ENCODE measurements around the gene AGAP2. TPM values are rescaled to one million over a fixed set of nuclear protein-coding genes. Genes with fewer than 3 reads are reported as not detected.

AGAP2 gene
- total and polyA plus RNA-seq, 8 donors: 0.24 to 3.0 (median 0.79) TPM

- TF ChIP-seq CTCF (IDR thresholded peaks at IDR 0.05): no peak
- Histone ChIP-seq H3K36me3 (peaks cover 0 to 5% (median 0%) of the 10 kb centered on the region in 3 donors), H3K9me3 (no peaks in the 10 kb centered on the region), H3K27ac (peak overlapping the region; percentile 35 to 63 (median 50)), H3K4me3 (peak overlapping the region; percentile 57 to 75 (median 64)), H3K27me3 (no peaks in the 10 kb centered on the region), H3K4me1 (peaks cover 0 to 15% (median 14%) of the 10 kb centered on the region in 3 donors)
- WGBS, 2 donors: 0% methylated on average over 16 to 34 of the region's 34 CpGs
- intact Hi-C loops (cut with DNase I): no loop called here
- DNase-seq: no peak
- no peak for FAIRE-seq
- no peak for ATAC-seq
These were observed 16.6 kb upstream of the AGAP2 start for GRCh38 chr12:57755194-57755453.

GRCh38 chr12:57754411-57755193 is 16.1 kb upstream of the AGAP2 start, which contains the start of gene MARCHF9:
Gene MARCHF9 (plus strand): TSS chr12:57755103. CDS start chr12:57755529, 426 bp downstream.
- peaks cover 0 to 6% (median 0%) of the 10 kb centered on the region in 3 donors for H3K36me3 ChIP-seq
- WGBS, 2 donors: 1% methylated on average over 29 to 41 of the region's 41 CpGs
- TF ChIP-seq CTCF (IDR thresholded peaks at IDR 0.05): no peak
- H3K9me3 ChIP-seq: no peaks in the 10 kb centered on the region
- FAIRE-seq: no peak
- intact Hi-C loops (cut with DNase I): no loop called here
- peak; percentile 10 to 41 (median 34) for ATAC-seq
- peak in 5 of 6 donors; percentile 73 to 83 (median 77) for DNase-seq
- no peaks in the 10 kb centered on the region for H3K27me3 ChIP-seq
- peaks cover 0 to 15% (median 14%) of the 10 kb centered on the region in 3 donors for H3K4me1 ChIP-seq
- peak within 1 kb of the TSS; percentile 42 to 63 (median 50) for H3K27ac ChIP-seq
- peak within 1 kb of the TSS; percentile 57 to 75 (median 64) for H3K4me3 ChIP-seq

GRCh38 chr12:57753756-57754337 is 15.3 kb upstream of the AGAP2 start:
- no peak for FAIRE-seq
- Histone ChIP-seq H3K27me3 (no peaks in the 10 kb centered on the region), H3K36me3 (peaks cover 0 to 10% (median 7%) of the 10 kb centered on the region in 3 donors), H3K27ac (peak overlapping the region in 2 of 4 donors; percentile 57 to 63), H3K4me1 (peaks cover 0 to 15% (median 14%) of the 10 kb centered on the region in 3 donors), H3K9me3 (no peaks in the 10 kb centered on the region), H3K4me3 (no peak overlapping the region)
- ATAC-seq: no peak
- no peak for DNase-seq
- WGBS, 2 donors: 28 to 35% methylated on average over 1 of the region's 1 CpG
- TF ChIP-seq CTCF (IDR thresholded peaks at IDR 0.05): no peak
- intact Hi-C loops (cut with DNase I): no loop called here

GRCh38 chr12:57752668-57753000 is 14.1 kb upstream of the AGAP2 start:
- peak overlapping the region in 1 of 4 donors; percentile 77 for H3K4me3 ChIP-seq
- H3K4me1 ChIP-seq: peaks cover 0 to 15% (median 14%) of the 10 kb centered on the region in 3 donors
- TF ChIP-seq CTCF (IDR thresholded peaks at IDR 0.05): no peak
- DNase-seq: no peak
- H3K27ac ChIP-seq: peak overlapping the region; percentile 46 to 72 (median 64)
- WGBS, 2 donors: 0 to 1% methylated on average over 5 of the region's 5 CpGs
- intact Hi-C loops (cut with DNase I): no loop called here
- no peaks in the 10 kb centered on the region for H3K27me3 ChIP-seq
- H3K9me3 ChIP-seq: no peaks in the 10 kb centered on the region
- no peak for ATAC-seq
- peaks cover 0 to 21% (median 13%) of the 10 kb centered on the region in 3 donors for H3K36me3 ChIP-seq
- FAIRE-seq: no peak
